GM19043 (cell line): ENCODE measurements around the gene SNX18.
"Not testable (repeated sequence)": the region's sequence is repeated elsewhere in the genome, so short reads cannot be mapped to it uniquely, and the experiment has no call there.

Source experiments
- ATAC-seq: cut with Tn5 transposase; IDR thresholded peaks from one replicate; pipeline ENCODE4 v1.9.1; 2021; ENCODE audit warnings: low read depth; ENCODE audit not compliant: unreplicated experiment

The SNX18 gene

DNA sequence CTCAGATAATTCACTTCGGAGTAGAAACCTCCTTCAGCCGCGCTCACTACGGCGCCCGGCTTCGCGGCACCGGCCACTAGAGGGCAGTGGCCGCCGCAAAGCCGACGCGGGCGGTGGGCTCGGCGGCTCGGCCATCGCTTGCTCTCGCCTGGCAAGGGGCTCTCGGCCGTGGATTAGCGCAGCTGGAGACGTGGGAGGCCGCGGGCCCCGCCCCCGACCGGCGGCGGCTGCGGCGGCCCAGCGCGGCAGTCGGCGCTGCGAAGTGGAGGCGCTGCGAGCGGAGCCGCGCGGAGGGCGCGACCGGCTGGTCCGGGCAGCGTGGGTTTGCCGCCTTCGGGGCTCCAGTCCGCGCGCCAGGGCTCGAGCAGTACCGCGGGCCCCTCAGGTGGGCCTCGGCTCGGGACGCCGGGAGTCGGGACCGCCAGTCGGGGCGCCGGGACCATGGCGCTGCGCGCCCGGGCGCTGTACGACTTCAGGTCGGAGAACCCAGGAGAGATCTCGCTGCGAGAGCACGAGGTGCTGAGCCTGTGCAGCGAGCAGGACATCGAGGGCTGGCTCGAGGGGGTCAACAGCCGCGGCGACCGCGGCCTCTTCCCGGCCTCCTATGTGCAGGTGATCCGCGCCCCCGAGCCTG is at the start of gene SNX18:
SNX18 (plus strand) TSS at position 248 of the 634 bp plus-strand sequence; CDS start at position 442, 194 bp downstream.
- peak; percentile 93 for ATAC-seq

DNA sequence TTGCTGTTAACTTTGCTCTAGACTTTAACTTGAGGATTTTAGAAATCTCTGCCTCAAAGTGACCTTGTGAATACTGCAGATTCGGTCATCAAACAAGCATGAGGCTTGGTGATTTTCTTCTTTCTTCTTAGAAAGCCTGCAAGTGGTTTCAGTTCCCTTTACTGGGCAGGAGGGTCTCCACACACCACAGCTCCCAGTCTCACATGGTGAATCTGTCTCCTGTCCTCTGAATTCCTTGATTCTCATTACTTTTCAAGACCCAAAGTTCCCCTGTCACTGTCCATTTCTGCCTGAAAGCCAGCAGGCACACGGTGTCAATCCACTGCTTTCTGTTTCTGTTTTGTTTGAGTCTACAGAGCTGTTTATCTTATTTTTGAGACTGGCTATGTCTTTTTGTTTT is 47.9 kb upstream of the SNX18 start:
- ATAC-seq: peak; percentile 67

DNA sequence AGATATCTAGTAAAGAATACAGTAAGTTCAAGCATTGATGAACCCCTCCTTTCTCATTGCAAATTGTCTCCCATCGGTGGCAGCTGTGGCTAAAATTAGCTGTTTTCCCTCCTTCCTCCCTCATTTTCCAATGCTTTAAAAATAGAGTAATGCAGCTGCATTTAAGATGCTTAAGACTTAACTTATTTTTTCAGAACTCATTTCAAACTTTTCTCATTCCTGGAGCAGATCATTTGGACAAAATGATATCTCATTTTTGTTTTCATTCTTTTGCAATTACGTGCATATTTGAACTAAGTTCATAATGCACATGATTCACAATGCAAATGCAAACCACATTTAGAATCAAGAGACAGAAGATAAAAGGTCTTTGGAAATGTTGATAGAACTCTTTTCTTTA is 47.4 kb upstream of the SNX18 start:
- no peak for ATAC-seq

GRCh38 chr5:54470677-54471076 is 46.9 kb upstream of the SNX18 start:
- no peak for ATAC-seq

GRCh38 chr5:54471398-54471797 is 46.2 kb upstream of the SNX18 start:
- ATAC-seq: no peak

DNA sequence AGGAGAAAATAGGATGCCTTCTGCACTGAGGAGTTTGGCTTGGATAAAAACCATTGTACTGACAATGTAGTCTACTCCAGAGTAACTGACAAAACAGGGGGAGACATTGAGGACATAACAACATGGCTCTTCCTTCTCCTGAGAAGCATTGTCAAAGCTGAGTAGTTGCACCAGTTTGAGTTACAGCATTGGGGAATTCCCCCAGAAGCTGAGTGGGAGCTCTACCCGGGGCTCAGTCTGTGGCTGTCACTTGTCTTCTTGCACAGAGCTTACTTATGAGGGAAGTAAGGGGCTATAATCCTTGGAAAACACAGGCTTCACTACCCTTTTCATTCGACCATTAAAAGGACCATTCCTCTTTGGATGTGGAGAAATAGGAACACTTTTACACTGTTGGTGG is 40.9 kb upstream of the SNX18 start:
- ATAC-seq: no peak

GRCh38 chr5:54477941-54478478 is 39.5 kb upstream of the SNX18 start:
- no peak for ATAC-seq

DNA sequence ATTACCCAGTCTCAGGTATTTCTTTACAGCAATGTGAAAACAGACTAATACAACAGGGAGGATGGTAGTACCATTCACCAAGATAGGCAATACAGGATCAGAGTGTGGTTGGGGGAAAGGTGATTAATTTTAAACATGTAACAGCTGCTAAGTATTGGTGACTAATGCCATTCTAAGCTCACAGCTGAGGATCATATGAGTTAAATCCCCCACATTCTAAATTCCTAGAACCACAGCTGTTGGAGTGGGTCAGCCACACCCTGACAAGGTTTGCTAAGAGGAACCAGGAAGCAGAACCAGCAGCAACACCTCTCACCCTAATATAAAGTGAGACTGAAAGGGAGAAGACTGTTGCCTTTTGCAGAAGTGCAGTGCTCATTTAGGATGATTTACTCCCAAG is 37.3 kb upstream of the SNX18 start:
- no peak for ATAC-seq

DNA sequence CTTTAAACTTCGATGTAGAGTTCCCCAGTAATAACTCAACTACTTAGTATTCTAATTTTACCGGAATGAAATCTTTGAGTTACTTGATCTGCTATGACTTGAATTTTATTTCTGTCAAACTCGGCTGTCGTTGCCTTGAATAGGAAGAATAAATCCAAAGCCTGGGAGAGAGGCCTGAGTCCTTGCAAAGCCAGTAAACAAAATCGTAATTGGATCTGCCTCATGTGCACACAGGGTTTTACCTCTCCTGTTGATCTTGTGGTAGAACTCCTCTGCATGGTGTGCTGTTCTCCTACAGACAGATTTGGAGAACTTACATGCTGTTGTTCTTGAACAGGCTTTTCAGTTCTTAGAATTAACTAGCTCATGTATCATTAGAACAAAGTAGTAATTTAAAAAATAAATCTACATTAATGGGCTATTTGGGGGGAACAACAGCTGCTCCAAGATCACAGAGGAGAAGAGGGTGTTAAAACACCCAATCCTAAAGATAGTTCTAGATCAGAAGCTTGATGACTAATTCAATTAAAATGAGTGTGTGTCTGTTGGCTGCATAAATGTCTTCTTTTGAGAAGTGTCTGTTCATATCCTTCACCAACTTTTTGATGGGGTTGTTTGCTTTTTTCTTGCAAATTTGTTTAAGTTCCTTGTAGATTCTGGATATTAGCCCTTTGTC is 33.2 kb upstream of the SNX18 start:
- ATAC-seq: no peak

GRCh38 chr5:54485659-54486058 is 31.9 kb upstream of the SNX18 start:
- ATAC-seq: not testable (repeated sequence)

DNA sequence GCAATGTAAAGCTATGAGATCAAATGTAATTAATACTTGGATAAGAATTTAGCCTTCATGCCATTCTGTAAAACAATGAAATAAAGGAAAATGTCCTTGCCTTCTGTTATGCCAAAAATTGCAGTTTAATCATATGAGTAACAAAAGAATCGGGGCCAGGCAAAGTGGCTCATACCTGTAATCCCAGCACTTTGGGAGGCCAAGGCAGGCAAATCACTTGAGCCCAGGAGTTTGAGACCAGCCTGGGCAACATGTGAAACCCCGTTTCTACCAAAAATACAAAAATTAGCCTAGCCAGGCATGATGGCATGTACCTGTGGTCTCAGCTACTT is 27.9 kb upstream of the SNX18 start:
- ATAC-seq: not testable (repeated sequence)

GRCh38 chr5:54491326-54491725 is 26.2 kb upstream of the SNX18 start:
- ATAC-seq: no peak

- no peak for ATAC-seq
These were observed 25.4 kb upstream of the SNX18 start for GRCh38 chr5:54492178-54492577.

- ATAC-seq: no peak
These were observed 22.5 kb upstream of the SNX18 start for GRCh38 chr5:54495027-54495426.

- ATAC-seq: no peak
These were observed 3.3 kb upstream of the SNX18 start for GRCh38 chr5:54514291-54514690.

GRCh38 chr5:54514841-54515432 is 2.6 kb upstream of the SNX18 start:
- ATAC-seq: no peak

DNA sequence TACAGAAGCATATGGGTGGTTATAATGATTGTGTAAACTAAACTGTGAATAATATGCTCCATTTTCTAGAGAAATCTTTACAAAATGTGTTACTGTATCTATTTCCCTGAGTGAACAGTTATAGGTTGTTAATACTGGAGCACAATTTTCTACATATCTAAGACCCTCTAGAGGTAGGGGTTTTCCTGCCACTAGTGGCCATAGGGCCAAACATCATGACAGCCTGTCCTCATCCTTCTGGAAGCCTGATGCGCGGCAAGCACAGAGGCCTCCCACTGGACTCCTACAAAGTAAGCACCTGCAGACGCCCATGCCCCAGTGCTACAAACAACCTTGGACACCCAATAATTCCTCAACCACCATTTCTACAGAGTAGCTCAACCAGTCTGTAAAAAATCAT is 1.9 kb upstream of the SNX18 start:
- no peak for ATAC-seq

DNA sequence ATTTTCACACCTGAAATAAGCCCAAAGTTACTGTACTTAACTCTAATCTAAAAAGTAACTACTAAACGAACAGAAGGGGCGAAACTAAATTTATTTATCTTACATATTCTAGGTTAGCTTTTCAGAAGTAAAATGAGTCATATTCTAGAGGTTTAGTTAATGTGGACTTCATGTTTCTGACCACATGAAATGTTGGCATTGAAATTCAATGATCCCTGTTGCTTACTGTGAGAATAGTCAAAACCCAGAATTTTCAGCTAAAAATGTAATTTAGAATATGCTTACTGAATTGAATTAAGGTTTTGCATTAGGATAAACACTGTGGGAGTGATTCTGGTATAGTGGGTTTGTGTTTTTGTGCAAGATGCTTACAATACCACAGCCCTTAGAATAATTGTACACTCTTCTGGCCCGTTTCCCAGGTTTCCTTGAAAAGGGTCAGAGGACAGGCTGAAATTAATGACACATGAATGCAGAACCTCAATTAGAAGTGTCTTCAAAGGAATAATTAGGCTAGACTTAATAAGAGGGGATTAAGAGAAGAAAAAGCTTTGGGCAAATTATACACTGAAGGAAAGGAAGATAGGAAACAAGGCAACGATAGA is 1.4 kb upstream of the SNX18 start:
- no peak for ATAC-seq

- no peak for ATAC-seq
These were observed 416 bp upstream of the SNX18 start for GRCh38 chr5:54517174-54517511.

DNA sequence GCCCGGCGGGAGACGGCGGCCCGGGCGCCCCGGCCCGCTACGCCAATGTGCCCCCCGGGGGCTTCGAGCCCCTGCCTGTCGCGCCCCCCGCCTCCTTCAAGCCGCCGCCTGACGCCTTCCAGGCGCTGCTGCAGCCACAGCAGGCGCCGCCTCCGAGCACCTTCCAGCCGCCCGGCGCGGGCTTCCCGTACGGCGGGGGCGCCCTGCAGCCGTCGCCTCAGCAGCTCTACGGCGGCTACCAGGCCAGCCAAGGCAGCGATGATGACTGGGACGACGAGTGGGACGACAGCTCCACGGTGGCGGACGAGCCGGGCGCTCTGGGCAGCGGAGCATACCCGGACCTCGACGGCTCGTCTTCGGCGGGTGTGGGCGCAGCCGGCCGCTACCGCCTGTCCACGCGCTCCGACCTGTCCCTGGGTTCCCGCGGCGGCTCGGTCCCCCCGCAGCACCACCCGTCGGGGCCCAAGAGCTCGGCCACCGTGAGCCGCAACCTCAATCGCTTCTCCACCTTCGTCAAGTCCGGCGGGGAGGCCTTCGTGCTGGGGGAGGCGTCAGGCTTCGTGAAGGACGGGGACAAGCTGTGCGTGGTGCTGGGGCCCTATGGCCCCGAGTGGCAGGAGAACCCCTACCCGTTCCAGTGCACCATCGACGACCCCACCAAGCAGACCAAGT is 723 bp downstream of the SNX18 start:
- ATAC-seq: peak; percentile 11
